ENCODE results near the gene ABCB9.

- TF ChIP-seq, protein P1, sequence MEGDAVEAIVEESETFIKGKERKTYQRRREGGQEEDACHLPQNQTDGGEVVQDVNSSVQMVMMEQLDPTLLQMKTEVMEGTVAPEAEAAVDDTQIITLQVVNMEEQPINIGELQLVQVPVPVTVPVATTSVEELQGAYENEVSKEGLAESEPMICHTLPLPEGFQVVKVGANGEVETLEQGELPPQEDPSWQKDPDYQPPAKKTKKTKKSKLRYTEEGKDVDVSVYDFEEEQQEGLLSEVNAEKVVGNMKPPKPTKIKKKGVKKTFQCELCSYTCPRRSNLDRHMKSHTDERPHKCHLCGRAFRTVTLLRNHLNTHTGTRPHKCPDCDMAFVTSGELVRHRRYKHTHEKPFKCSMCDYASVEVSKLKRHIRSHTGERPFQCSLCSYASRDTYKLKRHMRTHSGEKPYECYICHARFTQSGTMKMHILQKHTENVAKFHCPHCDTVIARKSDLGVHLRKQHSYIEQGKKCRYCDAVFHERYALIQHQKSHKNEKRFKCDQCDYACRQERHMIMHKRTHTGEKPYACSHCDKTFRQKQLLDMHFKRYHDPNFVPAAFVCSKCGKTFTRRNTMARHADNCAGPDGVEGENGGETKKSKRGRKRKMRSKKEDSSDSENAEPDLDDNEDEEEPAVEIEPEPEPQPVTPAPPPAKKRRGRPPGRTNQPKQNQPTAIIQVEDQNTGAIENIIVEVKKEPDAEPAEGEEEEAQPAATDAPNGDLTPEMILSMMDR (IDR thresholded peaks at IDR 0.05; ENCODE audit: insufficient read depth, low read depth, low read length) = no peak
- no peak for TF ChIP-seq EZH2 (IDR thresholded peaks at IDR 0.05; ENCODE audit: insufficient read depth, low read length)
Observed at GRCh38 chr12:122917507-122918121, 48.6 kb downstream of the ABCB9 start.
